KOPT-K1 (cell line): ENCODE data around the gene OSM.

Experiments used
- H3K27ac ChIP-seq: fragments of 200-600 bp; sonication (generic); 2 replicates; pipeline ENCODE4 v1.5.1; 2016; ENCODE audit warnings: antibody characterized with exemption, mild to moderate bottlenecking, low read depth, low read length; ENCODE audit not compliant: poor library complexity, severe bottlenecking
- H3K36me3 ChIP-seq: fragments of 200-600 bp; sonication (generic); 2 replicates; pipeline ENCODE4 v1.5.1; 2017; ENCODE audit warnings: antibody characterized with exemption, mild to moderate bottlenecking, low read length, moderate library complexity; ENCODE audit not compliant: insufficient read depth
- H3K9me3 ChIP-seq: fragments of 200-600 bp; sonication (generic); 2 replicates; pipeline ENCODE4 v1.5.1; 2017; ENCODE audit warnings: antibody characterized with exemption, low read length, mild to moderate bottlenecking; ENCODE audit not compliant: insufficient read depth, poor library complexity, severe bottlenecking

OSM gene

DNA sequence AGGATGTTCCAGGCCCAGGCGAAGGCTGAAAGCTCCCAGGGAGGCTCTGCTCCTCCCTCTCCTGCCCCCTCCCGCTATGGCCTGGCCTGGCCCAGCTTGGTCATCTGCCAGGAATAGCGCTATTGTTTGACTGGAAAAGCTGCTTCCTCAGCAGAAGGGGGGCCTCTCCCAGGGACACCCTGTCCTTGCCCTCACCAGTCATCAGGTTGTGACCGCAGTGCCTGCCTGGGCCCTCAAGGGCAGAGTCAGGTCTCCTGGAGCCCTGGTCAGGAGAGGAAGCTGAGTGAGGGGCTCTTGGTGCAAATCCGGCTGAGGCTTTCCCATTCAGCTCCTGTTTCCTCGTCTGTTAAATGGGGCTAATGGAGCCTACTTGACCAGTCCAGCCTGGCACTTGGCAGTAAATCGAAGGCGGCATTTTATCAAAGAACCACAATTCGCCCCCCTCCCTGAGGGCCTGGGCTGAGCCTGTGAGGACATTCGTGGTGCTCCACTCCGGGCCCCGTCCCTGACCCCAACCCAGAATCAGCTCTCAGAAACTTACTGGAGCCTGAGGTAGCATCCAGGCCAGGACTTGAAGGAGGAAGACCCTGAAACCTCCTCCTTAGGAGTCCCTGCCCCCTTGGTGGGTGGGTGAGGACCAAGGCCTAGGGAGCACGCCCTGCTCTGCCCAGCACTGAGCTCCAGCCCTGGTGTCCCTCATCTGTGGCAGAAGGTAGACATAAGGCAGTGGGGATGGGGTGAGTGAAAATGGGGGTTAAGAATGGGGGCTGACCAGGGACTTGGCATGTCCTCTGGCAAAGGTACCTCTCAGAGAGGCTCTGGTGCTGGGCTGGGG lies 24.6 kb upstream of the OSM start:
- Histone ChIP-seq H3K27ac (peak overlapping the region; percentile 79), H3K9me3 (no peaks in the 10 kb centered on the region), H3K36me3 (peaks cover 55% of the 10 kb centered on the region)

DNA sequence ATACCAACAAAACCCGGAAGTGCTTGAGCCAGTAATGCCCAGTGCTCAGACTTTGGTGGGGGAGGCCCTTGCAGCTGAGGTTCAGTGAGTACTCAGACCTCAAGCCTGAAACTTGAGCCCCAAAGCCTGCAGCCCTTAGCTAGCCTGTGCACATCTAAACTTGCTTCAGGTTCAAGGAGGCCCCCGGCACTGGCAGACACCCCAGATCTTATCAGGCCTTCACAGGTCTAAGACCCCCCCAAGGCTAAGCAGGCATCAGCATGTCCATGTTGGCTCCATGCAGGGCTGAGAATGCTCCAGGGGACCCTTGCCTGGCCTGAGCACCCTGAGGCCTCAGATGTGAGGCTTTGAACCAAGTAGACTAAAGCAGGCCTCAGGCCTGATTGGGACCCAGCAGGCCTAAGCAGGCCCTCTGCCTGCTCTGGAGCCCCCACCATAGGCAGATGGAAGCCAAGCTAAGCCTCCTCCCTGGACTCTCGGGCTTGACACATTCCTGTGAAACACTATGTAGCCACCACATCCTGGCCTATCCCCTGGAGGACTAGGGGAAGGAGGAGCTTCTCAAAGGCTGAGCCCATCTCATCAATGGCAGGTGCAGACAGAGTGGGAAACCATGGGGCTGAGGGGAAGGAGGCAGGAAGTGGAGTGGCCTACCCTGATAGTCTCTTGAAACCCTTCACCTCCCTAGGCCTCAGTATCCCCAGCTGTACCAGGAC lies 23.8 kb upstream of the OSM start:
- Histone ChIP-seq H3K36me3 (peaks cover 47% of the 10 kb centered on the region), H3K27ac (peak overlapping the region; percentile 79), H3K9me3 (no peaks in the 10 kb centered on the region)

DNA sequence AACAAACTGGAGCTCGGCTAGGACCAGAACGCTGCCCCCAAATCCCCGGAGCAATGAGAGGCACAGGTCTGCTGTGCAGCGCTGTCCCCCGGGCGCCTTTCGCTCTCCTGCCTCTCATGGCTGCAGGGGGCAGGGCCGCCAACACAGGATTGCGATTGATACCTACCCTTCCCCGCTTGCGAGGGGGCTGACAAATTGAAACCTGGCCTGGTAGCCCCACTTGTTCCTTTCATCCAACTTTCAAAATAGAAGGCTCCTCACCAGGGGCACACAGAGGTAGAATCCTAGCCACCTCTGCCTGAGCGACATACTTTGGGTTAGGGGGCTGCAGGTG lies 23.3 kb upstream of the OSM start:
- Histone ChIP-seq H3K27ac (peak overlapping the region; percentile 79), H3K9me3 (no peaks in the 10 kb centered on the region), H3K36me3 (peaks cover 42% of the 10 kb centered on the region)

GRCh38 chr22:30289141-30289979 lies 22.7 kb upstream of the OSM start, which contains the start of gene CASTOR1:
CASTOR1 (minus strand) TSS chr22:30289505; CDS start chr22:30289497, 8 bp downstream.
- H3K9me3 ChIP-seq: no peaks in the 10 kb centered on the region
- H3K36me3 ChIP-seq: peaks cover 36% of the 10 kb centered on the region
- peak within 1 kb of the TSS; percentile 79 for H3K27ac ChIP-seq

DNA sequence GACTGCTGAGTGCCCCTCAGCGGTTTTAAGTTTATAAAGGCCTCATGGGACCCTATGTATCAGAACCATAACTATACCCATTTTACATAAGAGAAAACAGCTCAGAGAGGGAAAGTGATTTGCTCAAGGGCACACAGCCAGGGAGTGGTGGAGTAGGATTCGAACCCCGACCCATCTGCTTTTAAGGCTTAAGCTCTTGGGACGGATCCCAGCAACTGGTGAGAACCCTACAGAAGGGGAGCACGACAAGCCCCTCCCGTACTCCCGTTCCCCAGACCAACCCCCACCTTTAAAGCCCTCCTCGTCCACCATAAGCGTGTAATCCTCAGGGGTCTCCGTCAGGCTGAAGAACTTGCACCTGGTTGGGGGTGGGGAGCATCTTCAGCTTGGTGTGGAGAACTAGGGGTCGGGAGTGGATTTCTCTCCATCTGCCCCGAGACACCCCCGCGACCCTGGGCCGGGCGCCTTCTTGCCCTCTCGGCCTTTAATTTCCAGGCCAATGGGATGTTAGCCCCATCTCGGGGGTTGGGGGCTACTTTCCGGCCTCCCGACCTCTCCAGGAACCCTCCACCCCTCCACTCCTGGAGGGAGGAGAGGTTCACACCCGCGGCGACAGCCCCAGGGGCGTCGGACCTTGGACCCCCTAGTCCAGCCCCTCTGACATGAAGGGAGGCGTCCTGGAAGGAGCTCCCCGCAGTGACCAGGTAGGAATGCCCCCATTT lies 21.9 kb upstream of the OSM start:
- H3K27ac ChIP-seq: peak overlapping the region; percentile 79
- H3K36me3 ChIP-seq: peaks cover 28% of the 10 kb centered on the region
- H3K9me3 ChIP-seq: no peaks in the 10 kb centered on the region

DNA sequence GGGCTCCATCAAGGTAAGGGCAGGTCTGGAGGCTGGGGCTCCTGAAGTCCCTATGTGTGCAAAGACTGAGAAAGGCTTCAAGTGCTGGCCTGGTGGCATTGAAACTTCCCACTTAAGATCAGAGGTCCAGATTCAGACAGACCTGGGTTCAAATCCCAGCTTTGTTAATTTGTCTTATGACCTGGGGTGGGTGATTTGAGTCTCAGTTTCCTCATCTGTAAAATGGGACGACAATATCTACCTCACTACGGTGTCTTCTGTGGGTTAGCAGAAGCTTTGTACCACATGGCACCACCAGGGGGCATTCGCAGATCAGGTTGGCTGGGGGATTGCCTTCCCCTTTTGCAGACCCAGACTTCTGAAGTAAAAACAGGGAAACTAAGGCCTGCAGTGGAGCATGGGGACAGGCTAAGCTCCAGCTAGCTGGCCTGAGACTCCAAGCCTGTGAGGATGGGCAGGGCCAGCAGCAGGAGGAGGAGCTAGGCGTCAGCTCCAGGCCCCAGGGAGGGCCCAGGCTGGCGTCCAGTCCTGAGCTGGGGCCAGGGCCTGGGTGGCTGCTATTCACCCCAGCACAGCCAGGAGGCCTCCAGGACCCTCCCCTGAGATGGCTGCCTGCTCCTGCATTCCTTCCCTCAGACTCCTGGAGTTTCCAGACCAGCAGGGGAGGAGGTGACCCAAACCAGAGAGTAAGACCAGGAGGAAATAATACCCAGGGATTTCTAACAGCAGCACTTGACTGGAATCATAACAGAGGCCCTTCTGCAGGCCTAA lies 21.2 kb upstream of the OSM start:
- H3K36me3 ChIP-seq: peaks cover 21% of the 10 kb centered on the region
- peak overlapping the region; percentile 79 for H3K27ac ChIP-seq

DNA sequence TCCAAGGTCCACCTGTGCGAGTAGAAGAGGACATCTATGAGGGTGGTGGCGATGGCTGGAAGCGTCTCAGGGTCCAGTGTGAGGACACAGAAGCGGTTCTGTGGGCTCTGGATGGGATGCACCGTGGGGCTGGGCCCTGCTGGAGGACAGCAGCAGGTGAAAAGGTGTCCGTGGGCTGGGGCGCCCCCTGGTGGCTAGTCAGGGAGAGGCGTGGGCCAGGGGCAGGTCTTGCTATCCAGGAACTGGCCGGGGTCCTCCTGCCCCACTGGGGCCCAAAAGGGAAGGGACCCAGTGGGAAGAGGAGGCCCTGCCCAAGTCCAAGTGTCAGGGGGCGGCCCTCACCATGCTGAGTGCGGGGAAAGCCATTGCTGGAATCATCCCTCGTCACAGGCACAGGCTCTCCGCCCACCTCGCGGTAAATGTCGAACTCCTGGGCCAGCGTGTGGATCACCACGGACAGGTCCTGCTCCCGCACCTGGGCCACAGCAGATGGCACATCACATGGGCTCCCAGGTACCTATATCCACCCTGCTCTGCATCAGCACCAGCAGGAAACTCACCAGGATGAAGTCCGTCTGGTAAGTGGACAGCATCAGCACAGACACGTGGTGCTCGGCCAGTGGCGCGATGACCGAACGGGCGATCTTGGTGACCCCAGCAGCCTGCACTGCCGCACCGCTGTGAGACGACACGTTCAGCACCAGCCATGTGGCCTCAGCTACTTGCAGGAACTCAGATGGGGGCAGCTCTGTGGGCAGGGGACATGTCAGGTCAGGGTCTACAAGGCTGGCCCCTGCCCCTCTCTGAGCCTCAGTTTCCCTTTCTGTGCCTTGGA lies 20.4 kb upstream of the OSM start:
- H3K27ac ChIP-seq: peak overlapping the region; percentile 35
- peaks cover 13% of the 10 kb centered on the region for H3K36me3 ChIP-seq
- no peaks in the 10 kb centered on the region for H3K9me3 ChIP-seq

More for the DNA sequence above, 21.2 kb upstream of the OSM start:
- no peaks in the 10 kb centered on the region for H3K9me3 ChIP-seq

GRCh38 chr22:30286331-30286730 lies 19.7 kb upstream of the OSM start:
- Histone ChIP-seq H3K36me3 (peaks cover 6% of the 10 kb centered on the region), H3K27ac (peak overlapping the region; percentile 35), H3K9me3 (no peaks in the 10 kb centered on the region)

- H3K36me3 ChIP-seq: peaks cover under 1% of the 10 kb centered on the region; the same call in 1 of the 2 replicates
- peak overlapping the region; percentile 35 for H3K27ac ChIP-seq
- H3K9me3 ChIP-seq: no peaks in the 10 kb centered on the region
Measured at GRCh38 chr22:30285846-30286200, 19.2 kb upstream of the OSM start.

- peak overlapping the region; percentile 88 for H3K27ac ChIP-seq
- H3K9me3 ChIP-seq: no peaks in the 10 kb centered on the region
- H3K36me3 ChIP-seq: no peaks in the 10 kb centered on the region
Measured at GRCh38 chr22:30285176-30285845, 18.7 kb upstream of the OSM start.

GRCh38 chr22:30284666-30285065 lies 18.0 kb upstream of the OSM start:
- no peaks in the 10 kb centered on the region for H3K9me3 ChIP-seq
- no peaks in the 10 kb centered on the region for H3K36me3 ChIP-seq
- peak overlapping the region; percentile 88 for H3K27ac ChIP-seq

GRCh38 chr22:30284172-30284571 lies 17.5 kb upstream of the OSM start:
- H3K9me3 ChIP-seq: no peaks in the 10 kb centered on the region
- H3K36me3 ChIP-seq: no peaks in the 10 kb centered on the region
- H3K27ac ChIP-seq: peak overlapping the region; percentile 88

GRCh38 chr22:30283342-30283741 lies 16.7 kb upstream of the OSM start:
- no peaks in the 10 kb centered on the region for H3K36me3 ChIP-seq
- peak overlapping the region; percentile 88 for H3K27ac ChIP-seq

More at GRCh38 chr22:30283342-30283741, 16.7 kb upstream of the OSM start:
- H3K9me3 ChIP-seq: no peaks in the 10 kb centered on the region
